DOHH2 (cell line): ENCODE data around the gene EPB41L4B.

Source experiments
- H3F3A ChIP-seq: fragments of 200-600 bp; sonication (generic), shearing (Covaris generic); 2 replicates; pipeline ENCODE4 v1.6.0; 2016; ENCODE audit warnings: antibody characterized with exemption, mild to moderate bottlenecking; ENCODE audit not compliant: control insufficient read depth, insufficient read depth
- H3K27ac ChIP-seq: fragments of 200-600 bp; sonication (generic); 2 replicates; pipeline ENCODE4 v1.5.1; 2014; ENCODE audit warnings: low read depth, mild to moderate bottlenecking, low read length, moderate library complexity
- H3K27me3 ChIP-seq: fragments of 200-600 bp; sonication (generic); 2 replicates; pipeline ENCODE4 v1.6.1; 2014; ENCODE audit warnings: mild to moderate bottlenecking, low read length, mixed read lengths; ENCODE audit not compliant: control insufficient read depth
- H3K36me3 ChIP-seq: fragments of 200-600 bp; sonication (generic); 2 replicates; pipeline ENCODE4 v1.6.1; 2014; ENCODE audit warnings: mild to moderate bottlenecking, low read length, moderate library complexity, mixed read lengths; ENCODE audit not compliant: control insufficient read depth
- H3K4me1 ChIP-seq: fragments of 200-600 bp; sonication (generic); 2 replicates; pipeline ENCODE4 v1.6.1; 2014; ENCODE audit warnings: mild to moderate bottlenecking, low read length, mixed read lengths; ENCODE audit not compliant: control insufficient read depth
- H3K4me2 ChIP-seq: fragments of 200-600 bp; sonication (generic); 2 replicates; pipeline ENCODE4 v1.6.0; 2014; ENCODE audit warnings: mild to moderate bottlenecking, low read length, moderate library complexity
- H3K4me3 ChIP-seq: fragments of 200-600 bp; sonication (generic); 2 replicates; pipeline ENCODE4 v1.5.1; 2014; ENCODE audit warnings: mild to moderate bottlenecking, low read length, mixed read lengths
- H3K79me2 ChIP-seq: fragments of 200-600 bp; sonication (generic); 2 replicates; pipeline ENCODE4 v1.6.1; 2014; ENCODE audit warnings: mild to moderate bottlenecking, low read length, mixed read lengths; ENCODE audit not compliant: control insufficient read depth
- H3K9me2 ChIP-seq: fragments of 200-600 bp; sonication (generic); replicated peaks from 2 replicates; pipeline ENCODE4 v1.6.1; 2014; ENCODE audit warnings: mild to moderate bottlenecking, low read length, mixed read lengths; ENCODE audit not compliant: control insufficient read depth
- H3K9me3 ChIP-seq: fragments of 200-600 bp; sonication (generic); 2 replicates; pipeline ENCODE4 v1.6.1; 2014; ENCODE audit warnings: antibody characterized with exemption, low read length, mixed read lengths; ENCODE audit not compliant: control insufficient read depth, insufficient read depth
- H4K20me1 ChIP-seq: fragments of 200-600 bp; sonication (generic); 2 replicates; pipeline ENCODE4 v1.6.0; 2014; ENCODE audit warnings: low read depth, mild to moderate bottlenecking, antibody characterized with exemption, low read length, moderate library complexity; ENCODE audit not compliant: control insufficient read depth, insufficient read depth
- EZH2phosphoT487 ChIP-seq: fragments of 200-600 bp; sonication (generic); IDR thresholded peaks from 2 replicates; pipeline ENCODE4 v1.6.1; 2017; ENCODE audit warnings: borderline replicate concordance, mild to moderate bottlenecking, antibody characterized with exemption, low read length, moderate library complexity, mixed read lengths
- TF ChIP-seq, protein P1 (sequence below): fragments of 200-600 bp; sonication (generic); IDR thresholded peaks from one replicate; pipeline ENCODE4 v1.5.1; 2014; ENCODE audit warnings: antibody characterized with exemption, mild to moderate bottlenecking, low read depth, low read length; ENCODE audit not compliant: poor library complexity, severe bottlenecking

The EPB41L4B gene

GRCh38 chr9:109182550-109182939, 138.3 kb downstream of the EPB41L4B start:
- no peak overlapping the region for H3K4me2 ChIP-seq
- H3K79me2 ChIP-seq, result no peaks in the 10 kb centered on the region
- H4K20me1 ChIP-seq, result no peaks in the 10 kb centered on the region
- no peak for TF ChIP-seq EZH2phosphoT487
- TF ChIP-seq, protein P1, sequence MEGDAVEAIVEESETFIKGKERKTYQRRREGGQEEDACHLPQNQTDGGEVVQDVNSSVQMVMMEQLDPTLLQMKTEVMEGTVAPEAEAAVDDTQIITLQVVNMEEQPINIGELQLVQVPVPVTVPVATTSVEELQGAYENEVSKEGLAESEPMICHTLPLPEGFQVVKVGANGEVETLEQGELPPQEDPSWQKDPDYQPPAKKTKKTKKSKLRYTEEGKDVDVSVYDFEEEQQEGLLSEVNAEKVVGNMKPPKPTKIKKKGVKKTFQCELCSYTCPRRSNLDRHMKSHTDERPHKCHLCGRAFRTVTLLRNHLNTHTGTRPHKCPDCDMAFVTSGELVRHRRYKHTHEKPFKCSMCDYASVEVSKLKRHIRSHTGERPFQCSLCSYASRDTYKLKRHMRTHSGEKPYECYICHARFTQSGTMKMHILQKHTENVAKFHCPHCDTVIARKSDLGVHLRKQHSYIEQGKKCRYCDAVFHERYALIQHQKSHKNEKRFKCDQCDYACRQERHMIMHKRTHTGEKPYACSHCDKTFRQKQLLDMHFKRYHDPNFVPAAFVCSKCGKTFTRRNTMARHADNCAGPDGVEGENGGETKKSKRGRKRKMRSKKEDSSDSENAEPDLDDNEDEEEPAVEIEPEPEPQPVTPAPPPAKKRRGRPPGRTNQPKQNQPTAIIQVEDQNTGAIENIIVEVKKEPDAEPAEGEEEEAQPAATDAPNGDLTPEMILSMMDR, result no peak
- no peaks in the 10 kb centered on the region for H3K9me2 ChIP-seq
- H3K36me3 ChIP-seq, result no peaks in the 10 kb centered on the region
- no peak overlapping the region for H3K4me3 ChIP-seq
- no peaks in the 10 kb centered on the region for H3K27me3 ChIP-seq
- no peak overlapping the region for H3K27ac ChIP-seq
- H3K4me1 ChIP-seq, result no peaks in the 10 kb centered on the region
- H3K9me3 ChIP-seq, result no peaks in the 10 kb centered on the region
- no peaks in the 10 kb centered on the region for H3F3A ChIP-seq

GRCh38 chr9:109181284-109181683, 139.6 kb downstream of the EPB41L4B start:
- no peak overlapping the region for H3K4me3 ChIP-seq
- no peaks in the 10 kb centered on the region for H4K20me1 ChIP-seq
- no peak overlapping the region for H3K27ac ChIP-seq
- no peak for TF ChIP-seq EZH2phosphoT487
- TF ChIP-seq, protein P1, result no peak
- no peaks in the 10 kb centered on the region for H3K27me3 ChIP-seq
- H3K4me2 ChIP-seq, result no peak overlapping the region
- no peaks in the 10 kb centered on the region for H3K9me2 ChIP-seq
- H3K4me1 ChIP-seq, result no peaks in the 10 kb centered on the region
- H3K79me2 ChIP-seq, result no peaks in the 10 kb centered on the region
- H3K36me3 ChIP-seq, result no peaks in the 10 kb centered on the region
- no peaks in the 10 kb centered on the region for H3F3A ChIP-seq
- H3K9me3 ChIP-seq, result no peaks in the 10 kb centered on the region

DNA sequence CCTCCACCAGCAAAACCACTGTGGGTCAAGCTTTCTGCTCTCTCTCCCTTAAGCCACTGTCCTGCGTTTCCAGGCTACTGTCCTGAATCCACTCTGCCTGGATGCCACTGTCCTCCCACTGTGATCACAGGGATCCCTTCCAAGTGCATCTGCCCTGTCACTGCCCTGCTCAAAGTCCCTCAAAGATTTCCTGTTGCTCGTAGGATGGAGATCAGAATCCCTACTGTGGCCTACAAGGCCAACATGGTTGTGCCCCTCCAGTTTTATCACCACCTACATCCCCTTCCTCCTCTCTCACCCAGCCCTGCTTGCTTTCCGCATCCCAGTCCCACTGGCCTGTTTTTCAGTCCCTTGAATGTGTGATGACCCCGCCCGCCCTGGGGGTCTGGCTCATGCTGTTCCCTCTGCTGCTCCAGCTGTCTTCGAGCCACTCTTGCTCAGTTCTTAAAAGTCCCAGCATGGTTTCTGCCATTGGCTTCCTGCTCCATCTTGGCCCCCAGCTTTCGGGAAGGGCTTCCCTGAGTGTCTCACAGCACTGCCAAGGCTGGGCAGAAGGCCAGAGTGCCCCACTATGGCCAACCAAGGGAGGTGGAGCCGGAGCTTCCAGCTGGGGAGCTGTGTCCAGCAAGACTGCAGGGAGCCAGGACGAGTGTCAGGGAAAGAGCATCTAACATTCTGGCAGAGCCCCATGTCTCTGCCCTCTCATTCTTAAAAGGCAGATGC, 140.9 kb downstream of the EPB41L4B start:
- no peak overlapping the region for H3K27ac ChIP-seq
- TF ChIP-seq, protein P1, result no peak
- no peak for TF ChIP-seq EZH2phosphoT487
- H3K9me2 ChIP-seq, result no peaks in the 10 kb centered on the region
- no peaks in the 10 kb centered on the region for H3K36me3 ChIP-seq
- H3K9me3 ChIP-seq, result no peaks in the 10 kb centered on the region
- H3K4me3 ChIP-seq, result no peak overlapping the region
- no peaks in the 10 kb centered on the region for H4K20me1 ChIP-seq
- no peaks in the 10 kb centered on the region for H3K4me1 ChIP-seq
- H3F3A ChIP-seq, result no peaks in the 10 kb centered on the region
- H3K79me2 ChIP-seq, result no peaks in the 10 kb centered on the region
- H3K4me2 ChIP-seq, result no peak overlapping the region
- no peaks in the 10 kb centered on the region for H3K27me3 ChIP-seq
